OCI-LY3 (cell line): ENCODE measurements around the gene CALM3.

Experiments
- H2AFZ ChIP-seq: fragments of 200-600, 300-600 bp; shearing (Covaris generic); 2 replicates; pipeline ENCODE4 v1.6.0; 2014; ENCODE audit warnings: antibody characterized with exemption, low read depth, low read length
- H3K27ac ChIP-seq: fragments of 200-600, 300-600 bp; sonication (generic); 2 replicates; pipeline ENCODE4 v1.5.1; 2014; ENCODE audit warnings: mild to moderate bottlenecking, low read length, moderate library complexity, mixed read lengths
- H3K27me3 ChIP-seq: fragments of 200-600, 300-600 bp; sonication (generic); 2 replicates; pipeline ENCODE4 v1.6.1; 2014; ENCODE audit warnings: low read depth, low read length, mixed read lengths
- H3K36me3 ChIP-seq: fragments of 200-600, 300-600 bp; sonication (generic); replicated peaks from 2 replicates; pipeline ENCODE3; 2014; ENCODE audit warnings: low read depth, low read length, mixed read lengths
- H3K4me1 ChIP-seq: fragments of 300-600, 200-600 bp; sonication (generic); 2 replicates; pipeline ENCODE4 v1.6.1; 2014; ENCODE audit warnings: low read length, mixed read lengths
- H3K4me2 ChIP-seq: fragments of 200-600, 300-600 bp; sonication (generic); 2 replicates; pipeline ENCODE4 v1.6.1; 2014; ENCODE audit warnings: low read length, mixed read lengths
- H3K4me3 ChIP-seq: fragments of 300-600, 200-600 bp; sonication (generic); 2 replicates; pipeline ENCODE4 v1.5.1; 2014; ENCODE audit warnings: antibody characterized with exemption, mild to moderate bottlenecking, low read length, moderate library complexity
- H3K79me2 ChIP-seq: fragments of 300-600, 200-600 bp; shearing (Covaris generic); 2 replicates; pipeline ENCODE4 v1.6.1; 2014; ENCODE audit warnings: mild to moderate bottlenecking, low read length, mixed read lengths
- H3K9ac ChIP-seq: fragments of 300-600, 200-600 bp; shearing (Covaris generic); 2 replicates; pipeline ENCODE4 v1.6.0; 2014; ENCODE audit warnings: mild to moderate bottlenecking, low read length, moderate library complexity
- H3K9me3 ChIP-seq: fragments of 200-600, 300-600 bp; shearing (Covaris generic); 2 replicates; pipeline ENCODE4 v1.6.1; 2014; ENCODE audit warnings: low read length, mixed read lengths; ENCODE audit not compliant: insufficient read depth
- H4K20me1 ChIP-seq: fragments of 200-600, 300-600 bp; sonication (generic); 2 replicates; pipeline ENCODE4 v1.6.1; 2016; ENCODE audit warnings: low read length, mixed read lengths; ENCODE audit not compliant: insufficient read depth
- EZH2phosphoT487 ChIP-seq: fragments of 200-600 bp; shearing (Covaris generic); IDR thresholded peaks from 2 replicates; pipeline ENCODE4 v1.6.1; 2018; ENCODE audit warnings: antibody characterized with exemption, mixed run types, low read depth
- TF ChIP-seq, protein P1 (sequence below): fragments of 200-600, 300-600 bp; sonication (generic); IDR thresholded peaks from 2 replicates; pipeline ENCODE4 v1.5.1; 2014; ENCODE audit warnings: antibody characterized with exemption, low read length, low read depth

The CALM3 gene

DNA sequence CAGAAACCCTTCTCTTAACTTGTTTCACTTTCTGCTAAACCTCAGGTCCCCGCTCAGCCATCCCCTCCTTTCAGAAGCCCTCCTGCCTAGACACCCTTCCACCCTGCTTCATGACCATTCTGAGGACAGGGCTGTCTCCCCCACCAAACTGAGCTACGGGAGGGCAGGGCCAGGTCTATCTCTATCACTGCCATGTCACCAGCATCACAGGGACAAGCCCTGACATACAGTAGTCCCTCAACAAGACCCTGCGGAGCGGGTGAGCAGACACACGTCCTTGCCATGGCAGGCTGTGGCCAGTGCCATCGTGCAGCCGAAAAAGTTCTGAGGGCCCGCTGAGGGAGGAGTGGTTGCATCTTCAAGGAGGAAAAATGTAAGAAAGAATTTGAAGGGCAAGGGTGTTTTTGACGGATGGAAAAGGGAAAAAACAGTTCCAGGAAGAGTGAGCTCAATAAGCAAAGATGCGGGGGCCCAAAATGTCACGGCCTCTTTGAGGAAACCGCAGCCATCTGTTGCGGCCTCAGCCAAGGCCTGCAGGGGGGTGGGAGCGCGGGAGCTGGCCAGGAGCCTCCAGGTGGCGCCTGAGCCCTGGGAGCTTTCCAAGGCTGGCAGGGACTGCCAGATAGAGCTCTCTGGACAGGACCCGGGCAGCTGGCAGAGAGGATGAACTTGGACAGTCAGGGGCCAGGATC is 15.6 kb downstream of the CALM3 start:
- Histone ChIP-seq H3K27ac (peak overlapping the region; percentile 65), H3K4me2 (peak overlapping the region; percentile 53), H3K36me3 (peaks cover 17% of the 10 kb centered on the region), H4K20me1 (no peaks in the 10 kb centered on the region), H2AFZ (peak overlapping the region; percentile 2; the same call in 1 of the 2 replicates), H3K27me3 (no peaks in the 10 kb centered on the region), H3K79me2 (peaks cover 12% of the 10 kb centered on the region), H3K9me3 (no peaks in the 10 kb centered on the region), H3K4me3 (peak overlapping the region; percentile 10; the same call in 1 of the 2 replicates), H3K4me1 (peaks cover 72% of the 10 kb centered on the region), H3K9ac (peak overlapping the region; percentile 24; the same call in 1 of the 2 replicates)
- TF ChIP-seq, protein P1, sequence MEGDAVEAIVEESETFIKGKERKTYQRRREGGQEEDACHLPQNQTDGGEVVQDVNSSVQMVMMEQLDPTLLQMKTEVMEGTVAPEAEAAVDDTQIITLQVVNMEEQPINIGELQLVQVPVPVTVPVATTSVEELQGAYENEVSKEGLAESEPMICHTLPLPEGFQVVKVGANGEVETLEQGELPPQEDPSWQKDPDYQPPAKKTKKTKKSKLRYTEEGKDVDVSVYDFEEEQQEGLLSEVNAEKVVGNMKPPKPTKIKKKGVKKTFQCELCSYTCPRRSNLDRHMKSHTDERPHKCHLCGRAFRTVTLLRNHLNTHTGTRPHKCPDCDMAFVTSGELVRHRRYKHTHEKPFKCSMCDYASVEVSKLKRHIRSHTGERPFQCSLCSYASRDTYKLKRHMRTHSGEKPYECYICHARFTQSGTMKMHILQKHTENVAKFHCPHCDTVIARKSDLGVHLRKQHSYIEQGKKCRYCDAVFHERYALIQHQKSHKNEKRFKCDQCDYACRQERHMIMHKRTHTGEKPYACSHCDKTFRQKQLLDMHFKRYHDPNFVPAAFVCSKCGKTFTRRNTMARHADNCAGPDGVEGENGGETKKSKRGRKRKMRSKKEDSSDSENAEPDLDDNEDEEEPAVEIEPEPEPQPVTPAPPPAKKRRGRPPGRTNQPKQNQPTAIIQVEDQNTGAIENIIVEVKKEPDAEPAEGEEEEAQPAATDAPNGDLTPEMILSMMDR = peak; percentile 82
- TF ChIP-seq EZH2phosphoT487 = no peak

DNA sequence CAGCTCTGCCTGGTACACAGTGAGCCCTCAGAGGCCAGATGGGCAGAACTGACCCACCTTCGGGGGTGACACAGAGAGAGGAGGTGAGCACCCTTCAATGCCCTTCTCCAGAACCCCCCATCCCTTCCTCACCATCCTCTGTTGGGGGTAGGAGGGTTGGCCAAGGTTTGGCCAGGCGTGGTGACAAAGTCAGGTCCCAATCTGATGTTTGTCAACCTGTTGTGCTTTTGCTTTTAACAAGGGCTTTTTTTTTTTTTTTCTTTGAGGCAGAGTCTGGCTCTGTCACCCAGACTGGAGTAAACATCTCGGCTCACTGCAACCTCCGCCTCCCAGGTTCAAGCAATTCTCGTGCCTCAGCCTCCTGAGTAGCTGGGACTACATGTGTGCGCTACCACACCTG is 16.5 kb downstream of the CALM3 start:
- Histone ChIP-seq H3K4me3 (peak overlapping the region; percentile 10; the same call in 1 of the 2 replicates), H3K27me3 (no peaks in the 10 kb centered on the region), H2AFZ (no peak overlapping the region), H3K9me3 (no peaks in the 10 kb centered on the region), H3K27ac (peak overlapping the region; percentile 65), H3K4me2 (peak overlapping the region; percentile 53), H3K4me1 (peaks cover 72% of the 10 kb centered on the region), H3K9ac (peak overlapping the region; percentile 24; the same call in 1 of the 2 replicates), H3K36me3 (peaks cover 22% of the 10 kb centered on the region), H3K79me2 (peaks cover 20% of the 10 kb centered on the region), H4K20me1 (no peaks in the 10 kb centered on the region)
- TF ChIP-seq EZH2phosphoT487 = no peak
- TF ChIP-seq, protein P1 = no peak

DNA sequence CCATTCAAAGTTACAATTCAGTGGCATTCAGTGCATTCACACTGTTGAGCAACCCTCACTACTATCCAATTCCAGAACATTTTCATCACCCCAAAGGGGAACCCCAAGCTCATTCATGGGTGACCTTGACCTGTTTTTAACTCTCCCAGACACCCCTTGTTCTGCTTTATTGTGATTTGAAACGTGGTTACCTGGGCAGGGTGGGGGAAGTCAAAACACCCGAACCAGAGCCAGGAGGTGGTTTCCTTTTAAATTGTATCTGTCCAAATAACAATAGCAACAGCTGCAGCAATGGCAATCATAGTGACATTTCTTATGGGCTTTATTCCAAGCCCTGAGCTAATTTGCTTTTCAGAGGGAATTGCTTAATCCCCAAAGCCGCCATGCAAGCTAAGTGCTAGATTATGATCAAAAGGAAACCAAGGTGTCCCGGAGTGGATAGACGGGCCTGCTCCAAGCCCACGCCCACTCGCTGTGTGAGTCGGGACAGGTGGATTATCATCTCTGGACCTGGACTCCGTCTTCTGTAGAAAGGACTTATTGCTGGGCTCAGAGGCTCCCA is 17.6 kb downstream of the CALM3 start:
- Histone ChIP-seq H3K79me2 (peaks cover 31% of the 10 kb centered on the region), H4K20me1 (no peaks in the 10 kb centered on the region), H3K9ac (peak overlapping the region; percentile 56; the same call in 1 of the 2 replicates), H3K9me3 (no peaks in the 10 kb centered on the region), H3K27me3 (no peaks in the 10 kb centered on the region), H3K4me1 (peaks cover 79% of the 10 kb centered on the region), H3K36me3 (peaks cover 28% of the 10 kb centered on the region), H3K27ac (peak overlapping the region; percentile 94), H2AFZ (no peak overlapping the region), H3K4me2 (peak overlapping the region; percentile 82), H3K4me3 (peak overlapping the region; percentile 61)
- TF ChIP-seq, protein P1 = no peak
- no peak for TF ChIP-seq EZH2phosphoT487

DNA sequence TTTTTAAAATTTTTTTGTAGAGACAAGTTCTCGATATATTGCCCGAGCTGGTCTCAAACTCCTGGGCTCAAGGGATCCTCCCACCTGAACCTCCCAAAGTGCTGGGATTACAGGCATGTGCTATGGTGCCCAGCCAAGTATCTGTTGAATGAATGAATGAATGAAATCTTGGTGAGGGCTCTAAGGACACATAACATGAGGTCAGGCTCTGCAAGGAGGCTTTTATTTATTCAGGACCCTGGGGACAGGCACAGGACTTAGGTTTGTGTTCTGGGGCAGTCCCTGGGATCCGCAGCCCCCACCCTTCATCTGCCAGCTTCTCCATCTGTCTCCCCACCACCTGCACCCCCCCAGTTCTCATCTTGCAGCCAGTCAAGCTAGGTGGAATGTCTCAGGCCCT is 19.1 kb downstream of the CALM3 start:
- peak overlapping the region; percentile 97 for H3K4me2 ChIP-seq
- TF ChIP-seq EZH2phosphoT487 = no peak
- TF ChIP-seq, protein P1 = no peak
- peaks cover 30% of the 10 kb centered on the region for H3K36me3 ChIP-seq
- no peaks in the 10 kb centered on the region for H4K20me1 ChIP-seq
- peak overlapping the region; percentile 94 for H3K27ac ChIP-seq
- H3K79me2 ChIP-seq = peaks cover 41% of the 10 kb centered on the region
- H3K4me1 ChIP-seq = peaks cover 85% of the 10 kb centered on the region
- no peak overlapping the region for H2AFZ ChIP-seq
- H3K27me3 ChIP-seq = no peaks in the 10 kb centered on the region
- H3K4me3 ChIP-seq = peak overlapping the region; percentile 38
- H3K9me3 ChIP-seq = no peaks in the 10 kb centered on the region
- peak overlapping the region; percentile 67 for H3K9ac ChIP-seq
